Neural cell (in vitro differentiated cells): ENCODE measurements around the gene MLLT6.

Source experiments
- CTCF ChIP-seq: fragments of 450-650 bp; IDR thresholded peaks from 2 replicates; pipeline ENCODE4 v1.5.1; 2014; ENCODE audit warnings: antibody characterized with exemption, mild to moderate bottlenecking, moderate library complexity; ENCODE audit not compliant: poor library complexity, severe bottlenecking
- EZH2 ChIP-seq: fragments of 200-600, 300-800 bp; shearing (Covaris generic), sonication (generic); IDR thresholded peaks from 2 replicates; pipeline ENCODE4 v1.6.1; 2014; ENCODE audit warnings: antibody characterized with exemption, low read length, borderline replicate concordance, mild to moderate bottlenecking; ENCODE audit not compliant: insufficient read depth, poor library complexity, severe bottlenecking
- POLR2AphosphoS5 ChIP-seq: IDR thresholded peaks from 2 replicates; pipeline ENCODE4 v1.6.1; 2012

- no peak for TF ChIP-seq CTCF
- no peak for TF ChIP-seq POLR2AphosphoS5
- TF ChIP-seq EZH2 = no peak
Measured at GRCh38 chr17:38701504-38702165, 3.4 kb upstream of the MLLT6 start.
